Measurements from ENCODE around the gene RECK. TPM values are rescaled to one million over a fixed set of nuclear protein-coding genes. Genes with fewer than 3 reads are reported as not detected.

The RECK gene
- total RNA-seq, 1 experiment from 2014 or later: 10.3 TPM

DNA sequence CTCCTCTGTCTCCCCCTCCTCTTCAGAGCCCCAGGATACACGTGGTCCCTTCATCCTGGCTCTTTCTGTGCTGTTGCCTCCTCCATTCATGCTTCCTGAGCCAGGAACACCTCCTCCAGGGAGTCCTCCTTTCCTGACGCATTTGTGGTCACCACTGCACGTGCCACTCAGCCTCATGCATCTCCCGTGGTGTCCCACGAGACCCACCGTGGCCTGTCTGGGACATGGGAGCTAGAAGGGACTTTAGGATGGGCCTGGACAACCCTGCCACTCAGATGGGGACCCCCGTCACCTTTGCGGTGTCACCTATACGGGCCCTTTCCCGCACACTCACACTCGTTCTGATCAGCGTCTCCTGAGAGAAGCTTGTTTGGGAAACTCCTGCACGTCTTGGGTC, 106.5 kb downstream of the RECK start:
- Mint-ChIP-seq H3K4me1 (peaks cover 0 to 8% of the 10 kb centered on the region in 2 experiments; a peak in 1 of 4 replicates), H3K4me3 (no peak overlapping the region), H3K27me3 (ENCODE audit: low read depth) (peaks cover 53% of the 10 kb centered on the region), H3K9me3 (peaks cover 12 to 13% of the 10 kb centered on the region in 2 experiments), H3K27ac (no peak overlapping the region), H3K36me3 (ENCODE audit: insufficient read depth in 1 of 3, low read depth in 3 of 3) (peaks cover 13 to 19% (median 16%) of the 10 kb centered on the region in 3 experiments; a peak in 6 of 7 replicates)
- Histone ChIP-seq H2BK15ac (ENCODE audit: low read depth, low read length) (no peak overlapping the region), H3K23ac (ENCODE audit: insufficient read length, low read depth, low read length) (no peak overlapping the region), H2BK5ac (ENCODE audit: insufficient read length, low read length) (no peak overlapping the region), H3K56ac (ENCODE audit: insufficient read length, low read depth, low read length) (no peak overlapping the region), H2BK20ac (ENCODE audit: low read depth, low read length, poor library complexity, severe bottlenecking) (no peak overlapping the region), H2BK12ac (ENCODE audit: insufficient read length, low read depth, low read length) (no peak overlapping the region), H2BK120ac (ENCODE audit: low read depth, low read length, poor library complexity, severe bottlenecking) (no peak overlapping the region), H3K18ac (ENCODE audit: insufficient read length, low read depth, low read length) (no peak overlapping the region), H3K9me3 (ENCODE audit: control insufficient read depth, low read depth, low read length) (no peaks in the 10 kb centered on the region), H3K79me2 (ENCODE audit: insufficient read depth, low read length) (no peaks in the 10 kb centered on the region), H3K23me2 (ENCODE audit: insufficient read length, low read depth, low read length, poor library complexity, severe bottlenecking) (no peaks in the 10 kb centered on the region), H4K5ac (ENCODE audit: insufficient read length, low read depth, low read length) (no peak overlapping the region), H3K9ac (ENCODE audit: extremely low read depth, insufficient read length, low read length) (no peak overlapping the region), H4K20me1 (ENCODE audit: control insufficient read depth, insufficient read depth, insufficient read length) (no peaks in the 10 kb centered on the region), H3K4ac (ENCODE audit: low read depth, low read length) (no peak overlapping the region), H2AFZ (ENCODE audit: low read length) (no peak overlapping the region), H3K27me3 (ENCODE audit: insufficient read depth, low read length) (peaks cover 9% of the 10 kb centered on the region; the same call in 1 of the 2 replicates), H3K27ac (ENCODE audit: insufficient read length, low read depth, low read length) (no peak overlapping the region), H4K91ac (ENCODE audit: insufficient read length, low read depth, low read length) (no peak overlapping the region), H3K4me2 (ENCODE audit: insufficient read depth, insufficient read length, low read length) (no peak overlapping the region), H3K4me1 (ENCODE audit: insufficient read depth, low read length) (no peaks in the 10 kb centered on the region), H4K8ac (replicated peaks; ENCODE audit: insufficient read length, low read depth, low read length) (no peak overlapping the region), H2AK5ac (ENCODE audit: insufficient read length, low read length) (no peak overlapping the region), H3T11ph (ENCODE audit: low read length) (no peak overlapping the region), H3K14ac (ENCODE audit: insufficient read depth, low read length) (no peak overlapping the region; the same call in 1 of the 2 replicates), H3K79me1 (ENCODE audit: insufficient read depth, low read depth, low read length, poor library complexity, severe bottlenecking) (no peaks in the 10 kb centered on the region)
- DNase-seq: no peak
- TF ChIP-seq, protein P1, sequence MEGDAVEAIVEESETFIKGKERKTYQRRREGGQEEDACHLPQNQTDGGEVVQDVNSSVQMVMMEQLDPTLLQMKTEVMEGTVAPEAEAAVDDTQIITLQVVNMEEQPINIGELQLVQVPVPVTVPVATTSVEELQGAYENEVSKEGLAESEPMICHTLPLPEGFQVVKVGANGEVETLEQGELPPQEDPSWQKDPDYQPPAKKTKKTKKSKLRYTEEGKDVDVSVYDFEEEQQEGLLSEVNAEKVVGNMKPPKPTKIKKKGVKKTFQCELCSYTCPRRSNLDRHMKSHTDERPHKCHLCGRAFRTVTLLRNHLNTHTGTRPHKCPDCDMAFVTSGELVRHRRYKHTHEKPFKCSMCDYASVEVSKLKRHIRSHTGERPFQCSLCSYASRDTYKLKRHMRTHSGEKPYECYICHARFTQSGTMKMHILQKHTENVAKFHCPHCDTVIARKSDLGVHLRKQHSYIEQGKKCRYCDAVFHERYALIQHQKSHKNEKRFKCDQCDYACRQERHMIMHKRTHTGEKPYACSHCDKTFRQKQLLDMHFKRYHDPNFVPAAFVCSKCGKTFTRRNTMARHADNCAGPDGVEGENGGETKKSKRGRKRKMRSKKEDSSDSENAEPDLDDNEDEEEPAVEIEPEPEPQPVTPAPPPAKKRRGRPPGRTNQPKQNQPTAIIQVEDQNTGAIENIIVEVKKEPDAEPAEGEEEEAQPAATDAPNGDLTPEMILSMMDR (conservative IDR thresholded peaks at IDR 0.05): no peak
- no CpG with 5 or more reads among the region's 13 CpGs for WGBS (ENCODE audit: extremely low coverage, insufficient read length, low lambda C conversion rate)

Data from H9 (cell line).